ENCODE results near the gene MTF1. TPM values are rescaled to one million over a fixed set of nuclear protein-coding genes. Genes with fewer than 3 reads are reported as not detected.

Gene MTF1
- total RNA-seq, 4 donors from 2014 or later, result 4.0 to 7.4 (median 6.7) TPM

- H3K27ac ChIP-seq (replicated peaks in 1 of 4), result no peak overlapping the region
- no peaks in the 10 kb centered on the region for H3K36me3 ChIP-seq
- no peak for TF ChIP-seq CTCF (IDR thresholded peaks at IDR 0.05)
- TF ChIP-seq POLR2A (IDR thresholded peaks at IDR 0.05; ENCODE audit: low read depth), result no peak
- no peak overlapping the region for H3K4me3 ChIP-seq
- no peaks in the 10 kb centered on the region for H3K9me3 ChIP-seq
- DNase-seq (ENCODE audit: extremely low spot score), result no peak
- H3K27me3 ChIP-seq, result peaks cover 0 to 100% (median 37%) of the 10 kb centered on the region in 4 donors
- WGBS, result 68% methylated on average over 2 of the region's 2 CpGs
- peaks cover 0 to 12% (median 5%) of the 10 kb centered on the region in 4 donors for H3K4me1 ChIP-seq
- intact Hi-C loops (cut with DNase I), result no loop called here
These were observed 96.9 kb downstream of the MTF1 start for GRCh38 chr1:37762516-37762915.

- Histone ChIP-seq H3K4me1 (peaks cover 0 to 12% (median 5%) of the 10 kb centered on the region in 4 donors), H3K9me3 (no peaks in the 10 kb centered on the region), H3K27me3 (peaks cover 0 to 100% (median 37%) of the 10 kb centered on the region in 4 donors), H3K4me3 (no peak overlapping the region), H3K27ac (replicated peaks in 1 of 4) (no peak overlapping the region), H3K36me3 (no peaks in the 10 kb centered on the region)
- WGBS, result 52% methylated on average over 27 of the region's 68 CpGs
- no peak for TF ChIP-seq POLR2AphosphoS5 (IDR thresholded peaks at IDR 0.05)
- TF ChIP-seq CTCF (IDR thresholded peaks at IDR 0.05), result no peak
- no peak for TF ChIP-seq POLR2A (IDR thresholded peaks at IDR 0.05; ENCODE audit: low read depth)
- TF ChIP-seq EP300 (IDR thresholded peaks at IDR 0.05), result no peak
- no peak for DNase-seq (ENCODE audit: extremely low spot score)
- intact Hi-C loops (cut with DNase I), result no loop called here
These were observed 97.8 kb downstream of the MTF1 start for GRCh38 chr1:37761416-37762095.

Small RNA genes within 50 kb of the gene (small RNA-seq; reads per million reads assigned to genes)
- gene RF00092 (0 reads per million in 3 donors), gene RNU6-584P (0 reads per million in 3 donors)

Other genes with a start within 250 kb of the MTF1 start
- gene RSPO1, start 224.7 kb downstream of the MTF1 start, total RNA-seq, result 1 to 10 TPM; 1.0 to 1.8 (median 1.5) TPM
- under 1 TPM in 3 of 4 donors, not detected in 1; 0.26 to 0.42 (median 0.40) TPM for gene CDCA8, start 167.1 kb downstream of the MTF1 start, total RNA-seq
- under 1 TPM; 0.17 to 0.83 (median 0.39) TPM for gene EPHA10, start 94.5 kb downstream of the MTF1 start, total RNA-seq
- 1 to 10 TPM; 1.2 to 3.3 (median 1.5) TPM for gene MANEAL, start 65.7 kb downstream of the MTF1 start, total RNA-seq
- gene C1orf122, start 51.8 kb downstream of the MTF1 start, total RNA-seq, result 100 to 1,000 TPM in 1 of 4 donors, 10 to 100 TPM in 3; 69.9 to 103 (median 94.3) TPM
- 10 to 100 TPM; 10.8 to 19.1 (median 14.3) TPM for gene YRDC, start 51.4 kb downstream of the MTF1 start, total RNA-seq
- gene INPP5B, start 87.5 kb upstream of the MTF1 start, total RNA-seq, result 10 to 100 TPM; 31.1 to 38.9 (median 36.8) TPM
- gene SF3A3, start 130.4 kb upstream of the MTF1 start, total RNA-seq, result 10 to 100 TPM; 38.2 to 42.4 (median 40.6) TPM
- 10 to 100 TPM; 38.3 to 76.9 (median 52.9) TPM for gene FHL3, start 145.9 kb upstream of the MTF1 start, total RNA-seq
- 10 to 100 TPM; 39.7 to 55.8 (median 42.4) TPM for gene UTP11, start 153.1 kb upstream of the MTF1 start, total RNA-seq
- gene POU3F1, start 187.2 kb upstream of the MTF1 start, total RNA-seq, result 1 to 10 TPM in 1 of 4 donors, under 1 TPM in 2, not detected in 1; 0.29 to 1.3 (median 0.33) TPM

Data from esophagus muscularis mucosa (tissue), 4 donors.